ENCODE data around the gene TANC1. TPM values are rescaled to one million over a fixed set of nuclear protein-coding genes. Genes with fewer than 3 reads are reported as not detected.

TANC1 gene
- total RNA-seq, 2 experiments from 2014 or later: 0.89 to 1.1 TPM

- POLR2A ChIA-PET: no interaction called here
- ATAC-seq: no peak
These were observed 98.2 kb downstream of the TANC1 start for GRCh38 chr2:159066541-159067156.

GRCh38 chr2:159067971-159068370 lies 99.5 kb downstream of the TANC1 start:
- ATAC-seq: no peak
- H3K4me3 Mint-ChIP-seq: no peak overlapping the region

More at GRCh38 chr2:159066541-159067156, 98.2 kb downstream of the TANC1 start:
- no peaks in the 10 kb centered on the region for H3K9me3 Mint-ChIP-seq (ENCODE audit: low read depth)
- no peaks in the 10 kb centered on the region for H3K27me3 Mint-ChIP-seq
- H3K36me3 Mint-ChIP-seq (ENCODE audit: low read depth): no peaks in the 10 kb centered on the region
- no peaks in the 10 kb centered on the region for H3K4me1 Mint-ChIP-seq
- DNase-seq: no peak
- intact Hi-C loops (cut with DNase I, micrococcal nuclease): no loop called here
- H3K4me3 Mint-ChIP-seq: no peak overlapping the region
- CTCF ChIA-PET: interaction anchor here (0.7 kb wide), 1 partner anchor 1043 kb away, joined by 3 read pairs; no protein-coding TSS in a partner anchor
- H3K27ac Mint-ChIP-seq: no peak overlapping the region

GRCh38 chr2:159069229-159069628 lies 100.8 kb downstream of the TANC1 start:
- H3K27ac Mint-ChIP-seq: no peak overlapping the region
- CTCF ChIA-PET: interaction anchor here (0.6 kb wide), 1 partner anchor 250 kb away, joined by 4 read pairs; no protein-coding TSS in a partner anchor

More at GRCh38 chr2:159067971-159068370, 99.5 kb downstream of the TANC1 start:
- H3K27ac Mint-ChIP-seq: no peak overlapping the region
- CTCF ChIA-PET: no interaction called here
- no peaks in the 10 kb centered on the region for H3K4me1 Mint-ChIP-seq
- no peak for DNase-seq
- no peaks in the 10 kb centered on the region for H3K27me3 Mint-ChIP-seq
- POLR2A ChIA-PET: no interaction called here
- H3K9me3 Mint-ChIP-seq (ENCODE audit: low read depth): no peaks in the 10 kb centered on the region
- intact Hi-C loops (cut with DNase I, micrococcal nuclease): no loop called here
- no peaks in the 10 kb centered on the region for H3K36me3 Mint-ChIP-seq (ENCODE audit: low read depth)

GRCh38 chr2:159070235-159070634 lies 101.8 kb downstream of the TANC1 start:
- H3K4me1 Mint-ChIP-seq: no peaks in the 10 kb centered on the region
- CTCF ChIA-PET: interaction anchor here (0.6 to 2.6 kb wide), 2 partner anchors 48 to 130 kb away, joined by 3 to 10 read pairs; no protein-coding TSS in a partner anchor

More at GRCh38 chr2:159069229-159069628, 100.8 kb downstream of the TANC1 start:
- no peaks in the 10 kb centered on the region for H3K36me3 Mint-ChIP-seq (ENCODE audit: low read depth)
- ATAC-seq (no peak), DNase-seq (no peak)
- intact Hi-C loops (cut with DNase I, micrococcal nuclease): no loop called here
- POLR2A ChIA-PET: no interaction called here
- H3K27me3 Mint-ChIP-seq: no peaks in the 10 kb centered on the region
- no peaks in the 10 kb centered on the region for H3K4me1 Mint-ChIP-seq
- H3K4me3 Mint-ChIP-seq: no peak overlapping the region
- no peaks in the 10 kb centered on the region for H3K9me3 Mint-ChIP-seq (ENCODE audit: low read depth)

GRCh38 chr2:159071190-159071915 lies 102.9 kb downstream of the TANC1 start:
- Mint-ChIP-seq H3K9me3 (ENCODE audit: low read depth) (no peaks in the 10 kb centered on the region), H3K4me3 (no peak overlapping the region), H3K27me3 (no peaks in the 10 kb centered on the region), H3K4me1 (no peaks in the 10 kb centered on the region), H3K36me3 (ENCODE audit: low read depth) (no peaks in the 10 kb centered on the region), H3K27ac (no peak overlapping the region)
- intact Hi-C loops (cut with DNase I, micrococcal nuclease): no loop called here
- ChIA-PET POLR2A (no interaction called here), CTCF (interaction anchor here (0.7 to 2.6 kb wide), 2 partner anchors 20 to 47 kb away, joined by 3 to 10 read pairs; no protein-coding TSS in a partner anchor)
- no peak for ATAC-seq
- no peak for DNase-seq

More at GRCh38 chr2:159070235-159070634, 101.8 kb downstream of the TANC1 start:
- Mint-ChIP-seq H3K27ac (no peak overlapping the region), H3K36me3 (ENCODE audit: low read depth) (no peaks in the 10 kb centered on the region), H3K27me3 (no peaks in the 10 kb centered on the region), H3K9me3 (ENCODE audit: low read depth) (no peaks in the 10 kb centered on the region), H3K4me3 (no peak overlapping the region)
- ATAC-seq: no peak
- intact Hi-C loops (cut with DNase I, micrococcal nuclease): no loop called here
- DNase-seq: no peak
- POLR2A ChIA-PET: interaction anchor here (0.6 kb wide), 1 partner anchor 8 kb away, joined by 3 read pairs; no protein-coding TSS in a partner anchor

GRCh38 chr2:159072795-159073194 lies 104.4 kb downstream of the TANC1 start:
- intact Hi-C loops (cut with DNase I, micrococcal nuclease): no loop called here
- H3K27me3 Mint-ChIP-seq: no peaks in the 10 kb centered on the region
- POLR2A ChIA-PET: no interaction called here
- no peaks in the 10 kb centered on the region for H3K4me1 Mint-ChIP-seq
- no peak for ATAC-seq
- no peaks in the 10 kb centered on the region for H3K9me3 Mint-ChIP-seq (ENCODE audit: low read depth)
- H3K27ac Mint-ChIP-seq: no peak overlapping the region
- DNase-seq: no peak
- CTCF ChIA-PET: interaction anchor here (2.6 kb wide), 1 partner anchor 46 kb away, joined by 10 read pairs; no protein-coding TSS in a partner anchor
- no peaks in the 10 kb centered on the region for H3K36me3 Mint-ChIP-seq (ENCODE audit: low read depth)
- no peak overlapping the region for H3K4me3 Mint-ChIP-seq

GRCh38 chr2:159073256-159073655 lies 104.8 kb downstream of the TANC1 start:
- no peak for DNase-seq
- H3K4me3 Mint-ChIP-seq: no peak overlapping the region
- H3K27ac Mint-ChIP-seq: no peak overlapping the region
- CTCF ChIA-PET: no interaction called here
- H3K9me3 Mint-ChIP-seq (ENCODE audit: low read depth): no peaks in the 10 kb centered on the region
- intact Hi-C loops (cut with DNase I, micrococcal nuclease): no loop called here
- POLR2A ChIA-PET: no interaction called here
- H3K36me3 Mint-ChIP-seq (ENCODE audit: low read depth): no peaks in the 10 kb centered on the region
- H3K4me1 Mint-ChIP-seq: no peaks in the 10 kb centered on the region
- no peaks in the 10 kb centered on the region for H3K27me3 Mint-ChIP-seq
- ATAC-seq: no peak

- Mint-ChIP-seq H3K27me3 (no peaks in the 10 kb centered on the region), H3K27ac (no peak overlapping the region), H3K9me3 (ENCODE audit: low read depth) (no peaks in the 10 kb centered on the region), H3K36me3 (ENCODE audit: low read depth) (no peaks in the 10 kb centered on the region), H3K4me3 (no peak overlapping the region), H3K4me1 (no peaks in the 10 kb centered on the region)
- ATAC-seq (no peak), DNase-seq (no peak)
- CTCF ChIA-PET: no interaction called here
- intact Hi-C loops (cut with DNase I, micrococcal nuclease): no loop called here
- POLR2A ChIA-PET: no interaction called here
These were observed 106.2 kb downstream of the TANC1 start for GRCh38 chr2:159074605-159075004.

- Mint-ChIP-seq H3K4me3 (no peak overlapping the region), H3K36me3 (ENCODE audit: low read depth) (no peaks in the 10 kb centered on the region), H3K9me3 (ENCODE audit: low read depth) (no peaks in the 10 kb centered on the region), H3K27me3 (no peaks in the 10 kb centered on the region), H3K4me1 (no peaks in the 10 kb centered on the region), H3K27ac (no peak overlapping the region)
- POLR2A ChIA-PET: interaction anchor here (0.7 kb wide), 1 partner anchor 15 kb away, joined by 6 read pairs; no protein-coding TSS in a partner anchor
- CTCF ChIA-PET: interaction anchor here (0.6 kb wide), 1 partner anchor 10 kb away, joined by 3 read pairs; no protein-coding TSS in a partner anchor
- DNase-seq: no peak
- intact Hi-C loops (cut with DNase I, micrococcal nuclease): no loop called here
- no peak for ATAC-seq
These were observed 107.3 kb downstream of the TANC1 start for GRCh38 chr2:159075727-159076126.

GRCh38 chr2:159076241-159076640 lies 107.8 kb downstream of the TANC1 start:
- POLR2A ChIA-PET: no interaction called here
- no peak overlapping the region for H3K4me3 Mint-ChIP-seq
- ATAC-seq: no peak
- CTCF ChIA-PET: interaction anchor here (0.6 kb wide), 1 partner anchor 11 kb away, joined by 3 read pairs; no protein-coding TSS in a partner anchor
- no peak overlapping the region for H3K27ac Mint-ChIP-seq
- H3K9me3 Mint-ChIP-seq (ENCODE audit: low read depth): no peaks in the 10 kb centered on the region
- H3K27me3 Mint-ChIP-seq: no peaks in the 10 kb centered on the region
- no peaks in the 10 kb centered on the region for H3K4me1 Mint-ChIP-seq
- DNase-seq: no peak
- intact Hi-C loops (cut with DNase I, micrococcal nuclease): no loop called here
- no peaks in the 10 kb centered on the region for H3K36me3 Mint-ChIP-seq (ENCODE audit: low read depth)

GRCh38 chr2:159077869-159078268 lies 109.4 kb downstream of the TANC1 start:
- ChIA-PET CTCF (interaction anchor here (1.2 to 1.3 kb wide), 2 partner anchors 14 to 41 kb away, joined by 3 to 4 read pairs; no protein-coding TSS in a partner anchor), POLR2A (no interaction called here)
- H3K27me3 Mint-ChIP-seq: no peaks in the 10 kb centered on the region
- intact Hi-C loops (cut with DNase I, micrococcal nuclease): no loop called here
- no peak overlapping the region for H3K27ac Mint-ChIP-seq
- DNase-seq (no peak), ATAC-seq (no peak)
- H3K9me3 Mint-ChIP-seq (ENCODE audit: low read depth): no peaks in the 10 kb centered on the region
- no peak overlapping the region for H3K4me3 Mint-ChIP-seq
- no peaks in the 10 kb centered on the region for H3K4me1 Mint-ChIP-seq
- H3K36me3 Mint-ChIP-seq (ENCODE audit: low read depth): no peaks in the 10 kb centered on the region

- intact Hi-C loops (cut with DNase I, micrococcal nuclease): no loop called here
- no peak overlapping the region for H3K27ac Mint-ChIP-seq
- no peaks in the 10 kb centered on the region for H3K4me1 Mint-ChIP-seq
- no peak for ATAC-seq
- no peak for DNase-seq
- POLR2A ChIA-PET: no interaction called here
- no peaks in the 10 kb centered on the region for H3K27me3 Mint-ChIP-seq
- no peaks in the 10 kb centered on the region for H3K9me3 Mint-ChIP-seq (ENCODE audit: low read depth)
- no peaks in the 10 kb centered on the region for H3K36me3 Mint-ChIP-seq (ENCODE audit: low read depth)
- CTCF ChIA-PET: interaction anchor here (1.2 to 1.3 kb wide), 2 partner anchors 14 to 40 kb away, joined by 3 to 4 read pairs; no protein-coding TSS in a partner anchor
- no peak overlapping the region for H3K4me3 Mint-ChIP-seq
These were observed 110.0 kb downstream of the TANC1 start for GRCh38 chr2:159078443-159078842.

All from activated CD4-positive, alpha-beta T cell treated with anti-CD3 and anti-CD28 coated beads for 36 hours (primary cell).